HL-60/S4 treated with phorbol 12-myristate 13-acetate at 8.2 ng/mL for 4 days and 3 days (cell line): ENCODE data around the gene SH3RF1.

Source experiments
- in situ Hi-C: fragments of 300-500 bp; cut with MboI; formaldehyde crosslinking; loops from 2 replicates; pipeline ENCODE4 v1.15.0; 2022; ENCODE audit warnings: low sequenced_read_pairs

SH3RF1 gene

DNA sequence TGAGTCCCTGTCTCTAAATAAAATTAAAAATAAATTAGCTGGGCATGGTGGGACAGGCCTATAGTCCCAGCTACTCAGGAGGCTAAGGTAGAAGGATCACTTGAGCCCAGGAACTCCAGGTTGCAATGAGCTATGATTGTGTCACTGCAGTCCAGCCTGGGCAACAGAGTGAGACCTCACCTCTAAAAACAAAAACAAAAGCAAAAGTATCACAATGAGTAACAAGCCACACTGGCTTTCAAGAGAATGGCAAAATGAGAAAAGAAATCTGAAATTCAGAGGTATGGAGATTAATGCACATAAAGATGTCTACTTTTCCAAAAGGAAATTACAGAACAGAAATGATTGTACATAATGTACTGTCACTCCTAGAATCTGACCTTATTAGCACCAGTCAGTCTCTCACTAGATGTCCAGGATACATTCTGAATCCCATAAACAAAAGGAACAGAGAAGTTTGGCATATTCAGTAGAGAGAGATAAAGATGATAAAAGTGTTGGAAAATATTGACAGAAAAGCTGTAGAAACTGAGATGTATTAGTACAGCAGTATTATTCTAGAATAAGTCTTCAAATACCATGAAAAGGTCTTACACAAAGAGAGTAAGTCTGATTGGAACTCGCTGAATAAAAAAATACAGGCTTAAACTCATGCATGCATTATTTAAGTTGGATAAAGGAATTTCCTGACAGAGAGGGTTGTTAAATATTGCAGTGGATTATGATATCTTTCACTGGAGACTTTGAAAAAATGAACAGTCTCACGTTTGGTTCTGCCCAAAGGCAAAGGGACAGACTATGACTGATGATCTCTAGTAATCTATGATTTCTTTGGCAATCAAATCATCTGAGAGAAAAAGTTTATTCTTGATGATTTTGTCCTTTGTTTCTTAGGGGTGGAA is 102.5 kb downstream of the SH3RF1 start:
- in situ Hi-C loops, result no loop called here

DNA sequence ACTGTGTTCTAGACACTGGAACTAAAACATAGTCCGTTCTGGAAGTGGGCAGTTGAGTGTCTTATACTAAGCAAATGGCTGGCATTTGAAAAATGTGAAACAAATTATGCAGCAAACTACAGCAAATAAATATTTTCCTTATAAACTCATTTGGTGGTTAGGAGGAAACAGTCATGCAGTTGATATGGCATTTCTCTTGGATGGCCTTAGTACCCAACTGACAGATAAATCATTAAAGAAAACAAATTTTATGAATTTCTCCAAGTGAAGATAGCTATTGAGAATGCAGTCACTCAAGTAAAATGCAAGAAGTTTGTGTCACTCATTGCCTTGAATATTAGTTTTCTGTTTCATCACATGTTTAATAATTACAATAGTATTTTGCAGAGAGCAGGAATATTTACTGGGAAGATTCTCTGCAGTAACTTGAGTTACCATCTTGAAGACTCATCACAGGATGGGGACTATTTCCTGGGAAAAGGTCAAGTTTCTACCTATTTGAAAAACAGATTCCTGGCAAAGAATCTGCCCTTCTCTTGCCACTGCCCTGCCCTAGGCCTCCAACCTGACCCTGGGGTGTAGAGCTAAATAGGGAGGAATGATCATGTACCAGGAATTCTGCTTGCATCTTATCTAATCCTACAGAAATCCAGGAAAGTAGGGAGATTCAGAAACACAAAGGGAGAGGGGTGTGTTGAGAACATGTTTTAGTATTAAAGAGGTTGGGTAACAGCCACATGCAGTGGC is 105.9 kb downstream of the SH3RF1 start:
- in situ Hi-C loops, result no loop called here

DNA sequence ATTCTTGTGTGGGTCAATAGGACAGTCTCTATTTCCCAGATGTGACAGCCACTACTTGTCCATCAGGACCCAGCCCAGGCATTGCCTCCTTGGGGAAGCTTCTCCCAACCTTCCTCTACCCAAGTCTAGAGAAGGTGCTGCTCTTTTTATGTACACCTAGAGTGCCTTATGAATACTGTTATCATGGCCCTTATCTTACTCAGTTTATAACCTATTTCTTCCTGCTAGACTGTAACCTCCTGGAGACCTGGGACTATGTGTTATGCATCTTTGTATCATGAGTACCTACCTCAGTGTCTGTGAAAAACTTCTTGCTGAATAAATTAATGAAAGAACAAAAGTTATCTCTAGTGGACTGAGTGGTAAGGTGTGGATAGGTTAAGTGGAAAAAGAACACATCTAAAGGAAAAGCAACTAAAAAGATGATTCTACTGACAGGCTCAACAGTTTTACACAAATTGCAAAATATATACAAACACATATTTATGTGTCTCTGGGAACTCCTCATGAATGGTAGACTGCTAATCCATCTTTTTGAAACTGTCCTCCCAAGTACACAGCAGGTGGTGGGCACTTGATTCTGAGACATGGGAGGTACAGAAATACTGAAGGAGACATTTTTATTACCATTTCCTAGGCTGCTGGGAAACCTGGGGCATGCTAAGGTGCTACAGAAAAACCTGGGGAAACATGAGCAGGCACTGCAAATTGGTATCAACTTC is 106.6 kb downstream of the SH3RF1 start:
- in situ Hi-C loops, result no loop called here

DNA sequence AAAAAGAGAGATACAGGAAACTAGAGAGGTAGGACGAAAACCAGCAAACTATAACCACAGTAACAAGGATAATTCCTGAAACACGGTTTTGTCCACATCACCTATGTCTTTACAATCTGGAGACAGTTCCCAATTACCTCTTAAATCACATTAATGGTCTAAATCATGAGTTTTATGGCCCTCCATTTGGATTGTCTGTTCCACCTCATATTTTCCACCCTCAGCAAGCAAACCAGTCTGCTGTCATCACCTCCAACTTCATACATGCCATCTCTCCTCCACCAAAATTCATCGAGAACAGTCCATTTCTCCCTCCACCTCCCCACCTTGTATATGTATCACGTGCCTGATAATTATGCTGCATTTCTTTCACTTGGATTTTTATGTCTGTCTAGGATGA is 107.3 kb downstream of the SH3RF1 start:
- in situ Hi-C loops, result no loop called here

DNA sequence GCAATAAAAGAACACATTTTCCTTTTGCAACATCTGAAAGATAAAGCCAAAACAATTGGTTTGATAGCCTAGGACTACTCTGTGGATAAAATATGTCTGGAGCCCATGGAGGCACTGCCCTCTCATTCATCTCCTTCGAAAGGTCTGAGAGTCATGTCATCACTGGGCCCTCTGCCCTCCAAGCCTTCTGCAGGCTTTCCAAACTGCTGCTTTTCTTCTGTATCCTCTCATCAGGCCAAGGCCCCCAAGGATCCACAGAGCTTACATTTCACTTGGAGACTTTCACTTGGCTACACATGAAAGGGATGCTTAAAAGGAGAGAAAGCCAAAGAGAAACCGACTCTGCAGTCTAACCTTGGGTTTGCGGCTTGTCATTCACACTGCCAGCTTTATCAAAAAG is 109.9 kb downstream of the SH3RF1 start:
- in situ Hi-C loops, result no loop called here

DNA sequence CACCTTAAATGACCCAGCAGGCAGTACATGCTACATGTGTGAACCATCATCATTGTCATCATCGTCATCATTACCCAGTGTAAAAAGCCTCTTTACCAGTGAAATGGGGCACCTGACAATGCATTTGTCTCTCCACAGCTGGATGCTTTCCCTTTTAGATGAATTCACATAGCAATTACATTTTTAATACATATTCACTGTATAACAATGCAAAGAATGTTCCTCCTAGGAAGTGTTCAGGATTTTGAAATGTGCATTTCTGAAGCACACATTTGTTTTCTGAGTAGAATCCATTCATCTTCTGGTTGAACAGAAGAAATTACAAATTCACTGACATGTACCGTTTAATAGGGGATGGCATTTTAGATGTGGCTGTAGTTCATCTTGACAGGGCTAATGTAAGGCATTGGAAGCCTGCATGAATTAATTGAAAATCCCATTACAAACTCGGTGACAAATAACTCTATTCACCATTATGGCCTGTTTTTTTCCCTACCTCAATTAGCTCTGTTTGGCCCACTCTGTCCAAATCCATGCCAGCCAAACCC is 111.1 kb downstream of the SH3RF1 start:
- in situ Hi-C loops, result no loop called here

DNA sequence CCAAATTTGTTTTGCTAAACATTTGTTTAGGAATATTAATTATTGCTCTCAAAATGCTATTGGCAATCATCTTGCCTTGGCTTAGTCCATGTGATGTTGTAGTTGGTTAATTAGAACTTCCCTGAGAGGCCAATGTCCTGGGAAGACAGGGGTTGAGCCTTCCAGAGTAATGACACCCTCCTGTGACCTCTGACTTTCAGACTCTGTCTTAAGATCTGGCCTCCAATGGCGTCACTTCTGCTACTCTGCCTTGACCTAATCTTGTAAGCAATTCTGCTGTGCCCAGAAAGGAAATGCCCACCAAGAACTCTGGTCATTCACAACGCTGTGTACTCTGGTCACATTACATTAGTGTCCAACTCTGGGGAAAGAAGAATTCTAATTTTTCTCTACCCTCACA is 111.9 kb downstream of the SH3RF1 start:
- in situ Hi-C loops, result no loop called here

DNA sequence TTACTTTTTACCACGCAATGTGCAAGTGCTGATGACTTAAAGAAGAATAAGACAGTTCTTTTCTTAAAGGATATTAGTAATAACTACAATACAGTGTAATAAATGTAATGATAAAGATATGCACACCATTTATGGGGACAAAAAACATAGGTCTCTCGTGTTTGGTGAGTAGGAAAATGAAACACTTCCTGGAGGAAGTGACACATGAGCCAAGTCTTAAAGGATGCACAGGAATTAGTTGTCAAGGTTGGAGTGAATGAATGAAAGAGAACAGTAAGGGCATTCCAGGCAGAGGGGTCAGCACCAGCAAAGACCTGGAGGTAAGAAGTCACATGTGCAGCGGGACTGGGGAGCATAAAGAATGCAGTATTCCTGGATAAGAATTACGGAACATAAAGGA is 112.7 kb downstream of the SH3RF1 start:
- in situ Hi-C loops, result no loop called here

DNA sequence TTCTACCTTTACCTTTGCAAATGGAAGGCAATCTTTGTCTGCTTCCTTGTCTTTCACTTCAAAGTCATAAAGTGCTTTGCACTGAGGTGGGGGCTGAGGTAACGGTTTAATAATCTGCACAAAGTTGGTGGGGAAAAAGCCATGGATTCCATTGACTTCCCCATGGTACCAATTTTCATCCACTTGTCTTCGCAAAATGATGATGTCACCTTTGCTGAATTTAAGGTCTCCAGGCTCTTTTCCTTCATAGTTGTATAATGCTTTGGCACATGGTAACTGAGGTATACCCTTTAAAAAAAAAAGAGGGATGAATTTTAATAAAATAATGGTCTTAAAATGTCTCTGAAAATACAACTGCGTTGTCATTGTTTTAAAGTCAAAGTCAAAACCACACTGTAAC is 114.4 kb downstream of the SH3RF1 start:
- in situ Hi-C loops, result no loop called here

DNA sequence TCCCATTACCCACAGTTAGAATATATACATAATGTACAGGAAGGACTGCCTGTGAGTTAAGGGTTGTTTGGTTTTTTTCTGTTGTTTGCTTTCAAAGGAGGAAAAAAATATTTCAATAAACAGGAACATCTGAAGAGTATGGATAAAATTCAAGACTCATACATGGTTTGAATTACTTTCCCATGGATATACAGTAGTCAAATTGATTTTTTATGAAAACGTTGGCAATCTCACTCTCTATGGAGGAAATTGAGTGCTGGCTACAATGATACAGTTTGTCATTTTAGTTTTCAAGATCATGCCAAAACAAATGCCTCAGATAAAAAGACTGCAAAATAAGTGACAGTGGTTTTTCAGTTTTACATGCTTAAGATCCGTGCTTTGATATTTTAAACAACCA is 116.6 kb downstream of the SH3RF1 start:
- in situ Hi-C loops, result no loop called here

DNA sequence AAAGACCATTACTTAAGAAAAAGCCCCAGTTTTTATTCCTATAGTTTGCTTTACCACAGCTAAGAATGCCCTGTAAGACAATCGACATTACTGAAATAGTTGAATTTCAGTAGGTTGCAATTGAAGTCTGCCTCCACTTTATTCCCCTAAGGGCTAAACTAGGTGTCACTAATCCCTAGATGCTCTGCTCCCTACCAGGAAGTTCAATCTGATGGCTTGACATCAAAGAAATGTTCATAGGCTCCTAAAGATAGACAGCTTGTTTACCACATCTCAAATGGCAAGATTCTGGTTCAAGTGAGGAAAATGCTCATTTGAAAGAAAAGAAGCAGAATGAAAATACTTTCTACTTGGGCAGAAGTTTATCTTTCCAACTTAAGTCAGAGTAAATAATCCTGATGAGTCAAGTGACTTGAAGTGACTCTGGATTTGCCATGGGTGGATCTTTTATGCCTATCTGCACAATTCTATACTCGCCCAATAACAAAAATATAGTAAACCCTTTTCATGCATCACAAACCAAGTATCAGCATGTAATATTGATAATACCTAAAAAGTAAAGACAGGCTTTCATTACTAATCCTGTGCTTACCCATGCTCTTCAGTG is 117.2 kb downstream of the SH3RF1 start:
- in situ Hi-C loops, result no loop called here

DNA sequence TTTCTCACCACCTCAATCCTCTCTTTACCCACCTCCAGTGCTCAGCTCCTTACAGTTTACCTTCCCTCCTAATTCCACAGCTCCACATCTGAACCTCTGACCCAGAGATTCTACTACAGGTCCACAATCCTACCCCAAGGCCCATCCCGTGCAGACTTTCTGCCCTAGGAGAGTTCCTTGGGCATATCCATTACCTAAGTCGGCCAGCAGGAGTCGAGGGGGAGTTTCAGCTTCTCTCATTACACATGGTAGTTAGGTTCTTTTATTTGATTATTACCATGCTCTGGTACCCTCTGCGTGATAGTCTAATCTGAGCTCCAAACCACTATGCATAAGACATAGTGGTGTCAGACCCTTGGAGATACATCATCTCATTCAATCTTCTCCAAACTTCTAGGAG is 117.9 kb downstream of the SH3RF1 start:
- in situ Hi-C loops, result no loop called here

DNA sequence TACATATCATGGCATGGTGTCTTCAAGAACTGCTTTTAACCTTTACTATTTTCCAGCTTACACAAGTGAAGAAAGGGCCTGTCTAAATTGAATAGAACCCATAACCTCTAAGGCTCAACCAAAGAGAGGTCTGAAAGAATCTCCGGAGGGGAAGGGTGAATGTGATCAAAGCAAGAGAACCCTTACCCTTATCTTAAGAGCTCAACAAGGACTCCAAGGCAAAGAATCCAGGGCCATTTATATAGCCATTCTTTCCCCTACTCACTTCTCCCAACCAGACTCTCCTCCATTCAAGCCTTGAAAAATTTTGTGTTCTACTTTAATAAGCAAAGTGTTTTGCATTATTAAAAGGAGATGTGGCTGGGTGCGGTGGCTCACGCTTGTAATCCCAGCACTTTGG is 118.7 kb downstream of the SH3RF1 start:
- in situ Hi-C loops, result no loop called here

DNA sequence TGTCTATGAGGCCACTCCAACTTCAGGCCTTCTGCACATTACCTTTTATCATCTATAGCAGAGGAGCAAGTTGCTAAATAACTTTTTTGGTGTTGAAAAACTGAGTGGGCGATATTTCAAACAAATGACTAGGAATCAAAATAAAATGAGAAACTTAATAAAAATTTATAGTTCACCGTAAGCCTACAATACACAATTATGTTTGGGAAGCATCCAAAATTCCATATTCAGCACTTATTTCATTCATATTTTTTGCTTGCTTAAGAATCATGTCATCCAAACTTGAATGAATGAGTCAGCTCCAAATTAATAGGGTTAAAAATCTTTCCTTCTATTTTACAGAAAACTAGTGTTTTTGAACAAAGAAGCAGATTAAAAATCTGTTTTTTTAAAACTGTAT is 119.1 kb downstream of the SH3RF1 start:
- in situ Hi-C loops, result no loop called here

DNA sequence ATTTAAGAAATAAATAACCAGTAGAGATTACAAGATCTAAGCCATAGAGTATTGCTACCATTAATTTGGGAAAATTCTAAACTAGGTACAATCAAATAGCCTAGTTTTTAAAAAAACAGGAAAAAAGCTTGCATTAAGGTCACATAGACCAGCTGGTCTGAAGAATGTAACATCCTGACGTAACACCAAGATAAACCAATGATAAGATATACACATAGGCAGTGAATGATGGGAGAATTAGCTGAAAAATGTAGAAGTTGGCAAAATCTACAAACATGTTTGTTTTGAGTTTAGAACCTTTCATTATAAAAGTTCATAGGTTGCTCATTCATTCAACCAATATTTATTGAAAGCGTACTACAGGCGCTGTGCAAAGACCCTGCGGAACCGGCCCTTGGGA is 120.0 kb downstream of the SH3RF1 start:
- in situ Hi-C loops, result no loop called here

DNA sequence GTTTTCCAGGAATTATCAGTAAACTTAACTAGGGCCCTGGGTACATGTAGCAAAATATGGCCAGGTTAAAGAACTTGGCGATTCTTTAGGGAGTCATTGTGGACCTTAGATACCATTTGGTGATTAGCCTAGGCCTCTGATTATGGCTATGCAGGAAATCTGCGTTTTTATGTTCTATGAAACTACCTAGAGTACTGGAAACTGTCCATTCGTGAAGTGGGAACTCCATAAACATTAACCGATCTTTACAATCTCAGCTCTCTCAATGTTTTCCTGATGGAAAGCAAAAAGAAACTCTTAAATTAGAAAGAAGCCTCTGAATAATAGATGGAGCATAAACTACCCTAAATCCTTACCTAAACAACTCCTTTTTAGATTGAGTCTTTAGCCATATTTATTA is 121.9 kb downstream of the SH3RF1 start:
- in situ Hi-C loops, result no loop called here

DNA sequence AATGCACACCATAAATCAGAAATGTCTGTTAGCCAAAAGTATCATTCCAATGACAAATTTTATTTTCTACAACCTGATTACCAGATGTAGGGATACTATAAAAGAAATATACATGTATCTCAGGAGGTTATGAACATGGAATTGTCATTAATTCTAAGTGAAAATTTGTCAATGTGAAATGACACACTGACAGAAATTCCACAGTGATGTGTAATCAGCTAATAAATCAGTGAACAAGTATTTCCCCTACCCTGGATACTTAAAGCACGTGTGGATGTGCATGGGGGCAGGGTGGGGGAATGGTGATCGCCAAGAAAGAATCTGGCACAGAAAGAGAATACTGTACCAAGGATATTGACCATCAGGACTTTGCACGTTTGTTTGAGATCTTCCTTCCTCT is 123.6 kb downstream of the SH3RF1 start:
- in situ Hi-C loops, result no loop called here

DNA sequence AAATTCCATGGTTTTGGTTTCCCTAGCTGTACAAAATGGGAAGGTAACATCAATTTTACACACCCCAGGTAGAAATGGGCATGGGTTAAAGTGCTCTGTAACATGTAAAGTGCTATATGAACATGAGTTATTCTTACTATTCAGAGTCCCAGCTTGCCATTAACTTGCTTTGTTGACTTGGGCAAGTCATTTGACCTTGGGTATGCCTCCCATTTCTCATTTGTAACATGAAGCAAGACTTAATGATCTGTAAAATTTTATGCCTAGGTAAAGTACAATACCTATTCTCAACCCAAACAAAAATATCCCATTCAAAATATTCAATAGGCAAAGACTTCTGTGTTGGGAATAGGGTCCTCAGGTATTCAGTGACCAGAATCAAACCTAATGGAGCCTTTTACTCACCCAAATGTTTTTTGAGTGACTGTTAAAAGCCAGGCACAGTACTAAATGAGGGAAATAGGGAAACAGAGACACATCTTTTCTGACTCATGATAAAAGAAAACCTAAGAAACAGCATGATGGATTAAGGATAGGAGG is 126.6 kb downstream of the SH3RF1 start:
- in situ Hi-C loops, result no loop called here

DNA sequence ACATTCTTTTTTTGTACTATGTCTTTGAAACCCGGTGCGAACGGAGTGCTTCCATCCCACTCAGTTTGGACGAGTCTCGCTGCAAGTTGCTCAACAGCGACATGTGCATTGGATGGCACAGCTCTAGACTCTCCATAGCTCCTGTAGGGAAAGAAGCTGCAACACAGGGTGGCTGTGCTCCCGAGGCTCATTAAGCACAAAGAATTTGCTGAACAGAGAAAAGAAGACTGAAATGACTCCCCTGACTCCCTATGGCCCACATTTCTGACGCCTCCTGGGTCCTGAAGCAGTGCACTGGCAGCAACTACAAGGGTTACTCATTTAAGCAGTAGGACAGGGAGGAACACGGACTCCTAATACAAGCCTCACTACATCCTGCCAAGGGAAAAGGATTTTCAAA is 127.4 kb downstream of the SH3RF1 start:
- in situ Hi-C loops, result no loop called here

DNA sequence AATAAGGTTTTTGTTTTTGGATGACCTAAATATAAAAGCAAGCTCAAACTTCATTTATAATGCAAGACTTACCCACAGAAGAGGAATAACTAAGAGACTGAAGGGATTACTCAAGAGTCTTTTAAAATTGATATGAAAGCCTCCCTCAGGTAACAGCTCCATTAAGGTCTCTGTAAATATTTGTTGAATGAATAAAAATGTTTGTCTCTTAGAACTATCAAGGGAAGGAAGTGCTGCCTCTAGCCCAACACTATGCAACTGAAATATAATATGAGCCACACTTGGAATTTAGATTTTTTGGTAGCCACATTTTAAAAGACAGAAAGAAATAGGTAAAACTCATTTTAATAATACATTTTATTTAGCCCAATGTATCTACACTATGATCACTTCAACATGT is 127.8 kb downstream of the SH3RF1 start:
- in situ Hi-C loops, result no loop called here

DNA sequence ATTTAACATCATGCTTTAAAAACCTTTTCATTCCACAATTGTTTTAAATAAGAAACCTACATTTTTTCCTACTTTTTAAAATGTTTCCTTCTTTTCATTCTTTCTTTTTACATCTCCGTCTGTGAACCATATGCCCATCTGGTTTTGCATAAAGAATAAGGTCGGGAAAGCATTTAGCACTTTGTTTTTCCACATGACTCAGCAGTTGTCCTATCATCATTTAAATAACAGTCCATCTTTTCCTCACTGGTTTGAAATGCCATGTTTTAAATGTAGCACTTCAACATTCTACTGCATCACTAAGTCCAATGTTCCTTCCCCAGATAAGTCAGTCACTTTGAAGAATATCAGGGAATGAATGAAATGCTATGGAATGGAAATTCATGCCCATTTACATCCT is 128.4 kb downstream of the SH3RF1 start:
- in situ Hi-C loops, result no loop called here
